Stimulated activated CD4-positive, alpha-beta T cell treated with anti-CD3 and anti-CD28 coated beads, Interleukin-2, amount 100 ng/mL, for 48 hours (primary cell): ENCODE measurements around the gene APMAP.
"Not testable (repeated sequence)": the region's sequence is repeated elsewhere in the genome, so short reads cannot be mapped to it uniquely, and the experiment has no call there.

Experiments
- DNase-seq, 2 donors: peaks; one replicate each; pipeline ENCODE4 v3.0.0-alpha.2; 2020

The APMAP gene

GRCh38 chr20:25006431-25007167 is 14.0 kb upstream of the APMAP start:
- DNase-seq = no peak

GRCh38 chr20:25005661-25006060 is 13.1 kb upstream of the APMAP start:
- no peak for DNase-seq

- no peak for DNase-seq
These were observed 12.7 kb upstream of the APMAP start for GRCh38 chr20:25005220-25005619.

GRCh38 chr20:25003002-25003401 is 10.5 kb upstream of the APMAP start:
- no peak for DNase-seq

- DNase-seq = not testable (repeated sequence)
These were observed 8.8 kb upstream of the APMAP start for GRCh38 chr20:25001323-25001722.

GRCh38 chr20:25000268-25000801 is 7.8 kb upstream of the APMAP start:
- no peak for DNase-seq

GRCh38 chr20:24999568-24999967 is 7.0 kb upstream of the APMAP start:
- no peak for DNase-seq

- DNase-seq = no peak
These were observed 6.3 kb upstream of the APMAP start for GRCh38 chr20:24998631-24999445.

- DNase-seq = no peak
These were observed 5.6 kb upstream of the APMAP start for GRCh38 chr20:24998121-24998520.

- DNase-seq = no peak
These were observed 4.2 kb upstream of the APMAP start for GRCh38 chr20:24996449-24997377.

GRCh38 chr20:24995741-24996448 is 3.3 kb upstream of the APMAP start:
- no peak for DNase-seq

GRCh38 chr20:24994470-24995368 is 2.2 kb upstream of the APMAP start:
- DNase-seq = peak; percentile 79 to 82

- no peak for DNase-seq
These were observed 1.6 kb upstream of the APMAP start for GRCh38 chr20:24994186-24994465.

GRCh38 chr20:24993337-24994185 is 1.0 kb upstream of the APMAP start:
- DNase-seq = no peak

GRCh38 chr20:24991897-24992486 is 559 bp downstream of the APMAP start:
- no peak for DNase-seq

- no peak for DNase-seq
These were observed 1.7 kb downstream of the APMAP start for GRCh38 chr20:24990810-24991252.

GRCh38 chr20:24989162-24989561 is 3.4 kb downstream of the APMAP start:
- no peak for DNase-seq

- DNase-seq = no peak
These were observed 4.4 kb downstream of the APMAP start for GRCh38 chr20:24987873-24988835.

- no peak for DNase-seq
These were observed 5.3 kb downstream of the APMAP start for GRCh38 chr20:24987244-24987643.
